Measurements from ENCODE around the gene CAMK2B.

DNA sequence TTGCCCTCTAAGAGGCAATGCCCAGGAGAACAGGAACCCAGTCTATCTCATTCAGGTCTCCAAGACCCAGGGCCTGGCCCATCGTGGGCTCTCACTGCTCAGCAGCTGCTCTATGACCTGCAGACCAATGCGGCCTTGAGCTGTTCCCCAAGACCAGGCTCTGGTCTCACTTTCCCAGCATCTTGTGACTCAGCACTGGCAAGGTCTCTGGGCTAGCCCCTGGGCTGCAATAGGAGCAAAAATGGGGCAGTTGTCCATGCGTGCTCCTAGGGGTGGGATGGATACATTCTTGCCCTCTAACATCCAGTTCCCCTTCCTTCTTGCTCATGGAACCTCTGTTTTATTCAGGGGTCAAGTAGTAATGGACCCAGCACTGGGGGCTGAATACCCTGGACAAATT lies 149.7 kb downstream of the CAMK2B start:
- TF ChIP-seq POLR2A (IDR thresholded peaks at IDR 0.05; ENCODE audit: low read length) (no peak), GATA1 (IDR thresholded peaks at IDR 0.05; ENCODE audit: low read depth, low read length) (no peak)

Measured in erythroblast (primary cell).